WERI-Rb-1 (cell line): ENCODE measurements around the gene KRT12.

Source experiments
- DNase-seq: peaks from one replicate; pipeline ENCODE4 v3.0.0-alpha.2; 2020
- H3K27ac ChIP-seq: fragments of 250-450 bp; sonication (Bioruptor Pico); 2 replicates; pipeline ENCODE4 v1.5.1; 2020; ENCODE audit warnings: mild to moderate bottlenecking, moderate library complexity
- H3K27me3 ChIP-seq: fragments of 250-450 bp; sonication (Bioruptor Pico); 2 replicates; pipeline ENCODE4 v1.5.1; 2021; ENCODE audit warnings: mild to moderate bottlenecking, low read depth, moderate library complexity; ENCODE audit not compliant: insufficient read depth, severe bottlenecking
- H3K36me3 ChIP-seq: fragments of 250-450 bp; sonication (Bioruptor Pico); 2 replicates; pipeline ENCODE4 v1.5.1; 2020; ENCODE audit warnings: mild to moderate bottlenecking, moderate library complexity
- H3K4me3 ChIP-seq: 2 replicates; pipeline ENCODE4 v1.5.1; 2011; ENCODE audit warnings: low read depth, mild to moderate bottlenecking, control low read depth, low read length
- H3K9me3 ChIP-seq: fragments of 250-450 bp; sonication (Bioruptor Pico); 2 replicates; pipeline ENCODE4 v1.5.1; 2021; ENCODE audit warnings: mild to moderate bottlenecking, moderate library complexity; ENCODE audit not compliant: severe bottlenecking
- CTCF ChIP-seq: IDR thresholded peaks from 2 replicates; pipeline ENCODE4 v1.5.1; 2011; ENCODE audit warnings: low read depth, mild to moderate bottlenecking, control low read depth, inconsistent platforms, low read length

KRT12 gene

GRCh38 chr17:40839194-40839593 is 27.8 kb downstream of the KRT12 start:
- Histone ChIP-seq H3K9me3 (peaks cover 10% of the 10 kb centered on the region), H3K36me3 (no peaks in the 10 kb centered on the region), H3K4me3 (no peak overlapping the region), H3K27me3 (peaks cover 70% of the 10 kb centered on the region), H3K27ac (no peak overlapping the region)
- no peak for TF ChIP-seq CTCF
- DNase-seq = no peak

GRCh38 chr17:40836020-40836419 is 31.0 kb downstream of the KRT12 start:
- no peak for DNase-seq
- Histone ChIP-seq H3K4me3 (no peak overlapping the region), H3K27ac (no peak overlapping the region), H3K27me3 (peaks cover 39% of the 10 kb centered on the region), H3K9me3 (peaks cover 6% of the 10 kb centered on the region), H3K36me3 (no peaks in the 10 kb centered on the region)
- no peak for TF ChIP-seq CTCF

GRCh38 chr17:40833882-40834281 is 33.1 kb downstream of the KRT12 start:
- no peak for TF ChIP-seq CTCF
- Histone ChIP-seq H3K9me3 (peaks cover 3% of the 10 kb centered on the region), H3K36me3 (no peaks in the 10 kb centered on the region), H3K27ac (no peak overlapping the region), H3K4me3 (no peak overlapping the region), H3K27me3 (peaks cover 24% of the 10 kb centered on the region)
- no peak for DNase-seq

- Histone ChIP-seq H3K4me3 (no peak overlapping the region), H3K27ac (no peak overlapping the region), H3K9me3 (peaks cover 3% of the 10 kb centered on the region), H3K27me3 (peaks cover 19% of the 10 kb centered on the region), H3K36me3 (no peaks in the 10 kb centered on the region)
- no peak for TF ChIP-seq CTCF
- no peak for DNase-seq
Measured at GRCh38 chr17:40832840-40833239, 34.2 kb downstream of the KRT12 start.

GRCh38 chr17:40830085-40830776 is 36.8 kb downstream of the KRT12 start:
- no peak for TF ChIP-seq CTCF
- no peak overlapping the region for H3K27ac ChIP-seq
- peaks cover 38% of the 10 kb centered on the region for H3K27me3 ChIP-seq

More at GRCh38 chr17:40830085-40830776, 36.8 kb downstream of the KRT12 start:
- no peaks in the 10 kb centered on the region for H3K36me3 ChIP-seq
- H3K4me3 ChIP-seq = no peak overlapping the region
- DNase-seq = no peak
- peaks cover 3% of the 10 kb centered on the region for H3K9me3 ChIP-seq
